GM12878 (cell line): Measurements from ENCODE around the gene PREX1.

ENCODE experiments used
- CEBPB ChIP-seq, 2 experiments: fragments of 150-350 bp in 1 of 2; IDR thresholded peaks; 2 replicates each; pipeline ENCODE4 v1.6.1; 2012 to 2014; ENCODE audit warnings: low read depth in 2 of 2, low read length in 2 of 2, borderline replicate concordance in 1 of 2, inconsistent platforms in 1 of 2
- CTCF ChIP-seq, 3 experiments: IDR thresholded peaks in 2 of 3; conservative IDR thresholded peaks in 1 of 3; 2 replicates each; pipeline ENCODE4 v1.5.1; 2011; ENCODE audit warnings: low read depth in 3 of 3, low read length in 3 of 3, mild to moderate bottlenecking in 3 of 3, control low read depth in 2 of 3, moderate library complexity in 2 of 3, inconsistent platforms in 1 of 3, mixed read lengths in 1 of 3; ENCODE audit not compliant: control insufficient read depth in 2 of 3, insufficient read depth in 1 of 3; ENCODE audit errors: extremely low read depth in 1 of 3
- DPF2 ChIP-seq: fragments of 450-650 bp; IDR thresholded peaks from 2 replicates; pipeline ENCODE4 v1.6.1; 2017; ENCODE audit warnings: mild to moderate bottlenecking
- JUND ChIP-seq: IDR thresholded peaks from 2 replicates; pipeline ENCODE4 v1.6.1; 2012; ENCODE audit warnings: low read depth, mild to moderate bottlenecking, low read length, improper control_type of control experiment, moderate library complexity
- KDM1A ChIP-seq: fragments of 200-600 bp; sonication (generic); IDR thresholded peaks from 2 replicates; pipeline ENCODE4 v1.6.1; 2016; ENCODE audit warnings: borderline replicate concordance
- POLR2A ChIP-seq: IDR thresholded peaks from 2 replicates; pipeline ENCODE4 v1.6.1; 2011; ENCODE audit warnings: low read depth, mild to moderate bottlenecking, low read length
- RAD21 ChIP-seq: IDR thresholded peaks from 2 replicates; pipeline ENCODE4 v1.6.1; 2011; ENCODE audit warnings: mild to moderate bottlenecking, low read depth, low read length, moderate library complexity; ENCODE audit not compliant: insufficient read depth
- RBBP5 ChIP-seq: fragments of 200-600 bp; sonication (generic); conservative IDR thresholded peaks from 2 replicates; pipeline ENCODE4 v1.6.1; 2016
- SIN3A ChIP-seq: IDR thresholded peaks from 2 replicates; pipeline ENCODE4 v1.6.1; 2012; ENCODE audit warnings: low read depth, low read length, improper control_type of control experiment
- SREBF2 ChIP-seq: IDR thresholded peaks from 2 replicates; pipeline ENCODE4 v1.6.1; 2012; ENCODE audit warnings: mild to moderate bottlenecking, low read length
- TF ChIP-seq, protein P1 (sequence below): IDR thresholded peaks from 2 replicates; pipeline ENCODE4 v1.6.1; 2012; ENCODE audit warnings: mild to moderate bottlenecking, low read depth, low read length
- TF ChIP-seq, protein P2 (sequence below): fragments of 450-650 bp; IDR thresholded peaks from 2 replicates; pipeline ENCODE4 v1.6.1; 2017; ENCODE audit warnings: mild to moderate bottlenecking

DNA sequence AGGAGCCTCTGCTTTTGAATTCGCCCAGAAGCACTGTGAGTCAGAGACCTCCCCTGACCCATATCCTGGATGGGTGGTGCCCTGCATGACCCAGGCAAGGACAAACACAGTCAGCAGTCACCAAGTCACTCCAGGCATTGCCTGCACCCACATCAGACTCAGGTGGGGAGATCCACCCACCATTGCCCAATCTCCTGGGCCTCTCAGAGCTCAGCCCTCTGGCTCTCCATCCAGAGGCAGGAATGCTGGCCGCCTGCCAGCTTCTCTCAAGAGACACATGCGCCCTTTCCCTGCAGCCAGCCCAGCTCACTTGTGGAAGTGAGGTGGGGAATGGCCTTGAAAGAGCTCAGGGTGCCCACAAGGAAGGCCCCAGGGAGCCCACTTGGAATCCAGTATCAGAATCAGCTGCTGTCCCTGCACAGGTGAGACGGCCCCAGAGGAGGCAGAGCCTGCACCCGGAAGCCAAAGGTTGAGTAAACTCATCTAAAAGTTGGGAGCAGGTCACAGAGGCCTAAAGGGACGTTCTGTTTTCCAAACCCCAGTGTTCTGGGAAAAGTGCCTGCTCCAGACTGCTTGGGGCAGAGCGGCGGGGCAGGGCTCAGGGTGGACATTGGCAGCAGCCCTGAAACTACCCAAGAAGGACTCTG, 129.8 kb downstream of the PREX1 start:
- TF ChIP-seq, protein P1, sequence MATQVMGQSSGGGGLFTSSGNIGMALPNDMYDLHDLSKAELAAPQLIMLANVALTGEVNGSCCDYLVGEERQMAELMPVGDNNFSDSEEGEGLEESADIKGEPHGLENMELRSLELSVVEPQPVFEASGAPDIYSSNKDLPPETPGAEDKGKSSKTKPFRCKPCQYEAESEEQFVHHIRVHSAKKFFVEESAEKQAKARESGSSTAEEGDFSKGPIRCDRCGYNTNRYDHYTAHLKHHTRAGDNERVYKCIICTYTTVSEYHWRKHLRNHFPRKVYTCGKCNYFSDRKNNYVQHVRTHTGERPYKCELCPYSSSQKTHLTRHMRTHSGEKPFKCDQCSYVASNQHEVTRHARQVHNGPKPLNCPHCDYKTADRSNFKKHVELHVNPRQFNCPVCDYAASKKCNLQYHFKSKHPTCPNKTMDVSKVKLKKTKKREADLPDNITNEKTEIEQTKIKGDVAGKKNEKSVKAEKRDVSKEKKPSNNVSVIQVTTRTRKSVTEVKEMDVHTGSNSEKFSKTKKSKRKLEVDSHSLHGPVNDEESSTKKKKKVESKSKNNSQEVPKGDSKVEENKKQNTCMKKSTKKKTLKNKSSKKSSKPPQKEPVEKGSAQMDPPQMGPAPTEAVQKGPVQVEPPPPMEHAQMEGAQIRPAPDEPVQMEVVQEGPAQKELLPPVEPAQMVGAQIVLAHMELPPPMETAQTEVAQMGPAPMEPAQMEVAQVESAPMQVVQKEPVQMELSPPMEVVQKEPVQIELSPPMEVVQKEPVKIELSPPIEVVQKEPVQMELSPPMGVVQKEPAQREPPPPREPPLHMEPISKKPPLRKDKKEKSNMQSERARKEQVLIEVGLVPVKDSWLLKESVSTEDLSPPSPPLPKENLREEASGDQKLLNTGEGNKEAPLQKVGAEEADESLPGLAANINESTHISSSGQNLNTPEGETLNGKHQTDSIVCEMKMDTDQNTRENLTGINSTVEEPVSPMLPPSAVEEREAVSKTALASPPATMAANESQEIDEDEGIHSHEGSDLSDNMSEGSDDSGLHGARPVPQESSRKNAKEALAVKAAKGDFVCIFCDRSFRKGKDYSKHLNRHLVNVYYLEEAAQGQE: no peak
- TF ChIP-seq RBBP5 (no peak), SREBF2 (no peak), CTCF (IDR thresholded peaks at IDR 0.05 in 2 of 3, conservative IDR thresholded peaks at IDR 0.05 in 1 of 3; ENCODE audit: control insufficient read depth in 2 of 3, extremely low read depth in 1 of 3, insufficient read depth in 1 of 3, low read depth in 3 of 3, low read length in 3 of 3) (no peak), KDM1A (no peak), SIN3A (no peak), DPF2 (no peak), POLR2A (0 out of 2 replicates have a peak, but pooled peaks have one; percentile 9), CEBPB (IDR thresholded peaks at IDR 0.05; ENCODE audit: borderline replicate concordance in 1 of 2, low read depth in 2 of 2, low read length in 2 of 2) (no peak), RAD21 (no peak), JUND (no peak)
- TF ChIP-seq, protein P2, sequence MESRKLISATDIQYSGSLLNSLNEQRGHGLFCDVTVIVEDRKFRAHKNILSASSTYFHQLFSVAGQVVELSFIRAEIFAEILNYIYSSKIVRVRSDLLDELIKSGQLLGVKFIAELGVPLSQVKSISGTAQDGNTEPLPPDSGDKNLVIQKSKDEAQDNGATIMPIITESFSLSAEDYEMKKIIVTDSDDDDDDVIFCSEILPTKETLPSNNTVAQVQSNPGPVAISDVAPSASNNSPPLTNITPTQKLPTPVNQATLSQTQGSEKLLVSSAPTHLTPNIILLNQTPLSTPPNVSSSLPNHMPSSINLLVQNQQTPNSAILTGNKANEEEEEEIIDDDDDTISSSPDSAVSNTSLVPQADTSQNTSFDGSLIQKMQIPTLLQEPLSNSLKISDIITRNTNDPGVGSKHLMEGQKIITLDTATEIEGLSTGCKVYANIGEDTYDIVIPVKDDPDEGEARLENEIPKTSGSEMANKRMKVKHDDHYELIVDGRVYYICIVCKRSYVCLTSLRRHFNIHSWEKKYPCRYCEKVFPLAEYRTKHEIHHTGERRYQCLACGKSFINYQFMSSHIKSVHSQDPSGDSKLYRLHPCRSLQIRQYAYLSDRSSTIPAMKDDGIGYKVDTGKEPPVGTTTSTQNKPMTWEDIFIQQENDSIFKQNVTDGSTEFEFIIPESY: no peak
